Adrenal gland (tissue), 5 donors: ENCODE results near the gene PDGFD.

Experiments used
- CTCF ChIP-seq, 6 experiments: fragments of 450-650 bp in 4 of 6; fragments of 200-600 bp in 2 of 6; sonication (generic) in 1 of 6; IDR thresholded peaks; 1 replicate in 5 of 6; 2 replicates in 1 of 6; pipeline versions ENCODE4 v1.5.1 to v1.8.0; 2016 to 2021; ENCODE audit warnings: antibody characterized with exemption in 6 of 6, mild to moderate bottlenecking in 2 of 6, moderate library complexity in 1 of 6
- POLR2A ChIP-seq, 2 donors: fragments of 450-650 bp; IDR thresholded peaks; one replicate each; pipeline ENCODE4 v1.6.1; 2017; ENCODE audit warnings: antibody characterized with exemption in 2 of 2, mild to moderate bottlenecking in 2 of 2, moderate library complexity in 1 of 2
- donor health status: DM: no; HTN: no; CAD: no.

- TF ChIP-seq POLR2A (IDR thresholded peaks at IDR 0.05) (no peak), CTCF (IDR thresholded peaks at IDR 0.05) (no peak)
Measured at GRCh38 chr11:103906291-103906867, 257.6 kb downstream of the PDGFD start.
